GM03348 (cell line): ENCODE measurements around the gene KIF4B.
"Not testable (repeated sequence)": the region's sequence is repeated elsewhere in the genome, so short reads cannot be mapped to it uniquely, and the experiment has no call there.

ENCODE experiments used
- DNase-seq: peaks from one replicate; pipeline ENCODE4 v3.0.0; 2012; ENCODE audit warnings: low spot score

Gene KIF4B, protein sequence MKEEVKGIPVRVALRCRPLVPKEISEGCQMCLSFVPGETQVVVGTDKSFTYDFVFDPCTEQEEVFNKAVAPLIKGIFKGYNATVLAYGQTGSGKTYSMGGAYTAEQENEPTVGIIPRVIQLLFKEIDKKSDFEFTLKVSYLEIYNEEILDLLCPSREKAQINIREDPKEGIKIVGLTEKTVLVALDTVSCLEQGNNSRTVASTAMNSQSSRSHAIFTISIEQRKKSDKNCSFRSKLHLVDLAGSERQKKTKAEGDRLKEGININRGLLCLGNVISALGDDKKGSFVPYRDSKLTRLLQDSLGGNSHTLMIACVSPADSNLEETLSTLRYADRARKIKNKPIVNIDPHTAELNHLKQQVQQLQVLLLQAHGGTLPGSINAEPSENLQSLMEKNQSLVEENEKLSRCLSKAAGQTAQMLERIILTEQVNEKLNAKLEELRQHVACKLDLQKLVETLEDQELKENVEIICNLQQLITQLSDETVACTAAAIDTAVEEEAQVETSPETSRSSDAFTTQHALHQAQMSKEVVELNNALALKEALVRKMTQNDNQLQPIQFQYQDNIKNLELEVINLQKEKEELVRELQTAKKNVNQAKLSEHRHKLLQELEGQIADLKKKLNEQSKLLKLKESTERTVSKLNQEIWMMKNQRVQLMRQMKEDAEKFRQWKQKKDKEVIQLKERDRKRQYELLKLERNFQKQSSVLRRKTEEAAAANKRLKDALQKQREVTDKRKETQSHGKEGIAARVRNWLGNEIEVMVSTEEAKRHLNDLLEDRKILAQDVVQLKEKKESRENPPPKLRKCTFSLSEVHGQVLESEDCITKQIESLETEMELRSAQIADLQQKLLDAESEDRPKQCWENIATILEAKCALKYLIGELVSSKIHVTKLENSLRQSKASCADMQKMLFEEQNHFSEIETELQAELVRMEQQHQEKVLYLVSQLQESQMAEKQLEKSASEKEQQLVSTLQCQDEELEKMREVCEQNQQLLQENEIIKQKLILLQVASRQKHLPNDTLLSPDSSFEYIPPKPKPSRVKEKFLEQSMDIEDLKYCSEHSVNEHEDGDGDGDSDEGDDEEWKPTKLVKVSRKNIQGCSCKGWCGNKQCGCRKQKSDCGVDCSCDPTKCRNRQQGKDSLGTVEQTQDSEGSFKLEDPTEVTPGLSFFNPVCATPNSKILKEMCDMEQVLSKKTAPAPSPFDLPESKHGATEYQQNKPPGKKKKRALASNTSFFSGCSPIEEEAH

DNA sequence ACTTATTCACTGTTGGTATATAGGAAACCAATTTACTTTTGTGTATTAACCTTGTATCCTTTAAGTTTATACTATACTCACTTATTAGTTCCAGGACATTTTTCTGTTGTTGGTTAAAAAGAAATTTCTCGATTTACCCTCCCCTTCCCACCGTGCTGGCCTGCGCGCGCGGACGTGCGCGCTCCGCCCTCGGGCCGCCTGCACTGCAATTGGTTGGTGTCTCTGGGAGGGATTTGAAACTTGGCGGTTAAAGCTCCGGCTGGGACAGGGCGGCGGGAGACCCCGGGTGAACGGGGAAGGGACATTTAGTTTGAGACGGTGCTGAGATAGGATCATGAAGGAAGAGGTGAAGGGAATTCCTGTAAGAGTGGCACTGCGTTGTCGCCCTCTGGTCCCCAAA, at the start of gene KIF4B:
KIF4B (plus strand) TSS at position 230 of the 400 bp plus-strand sequence; CDS start at position 335, 105 bp downstream.
- no peak for DNase-seq

DNA sequence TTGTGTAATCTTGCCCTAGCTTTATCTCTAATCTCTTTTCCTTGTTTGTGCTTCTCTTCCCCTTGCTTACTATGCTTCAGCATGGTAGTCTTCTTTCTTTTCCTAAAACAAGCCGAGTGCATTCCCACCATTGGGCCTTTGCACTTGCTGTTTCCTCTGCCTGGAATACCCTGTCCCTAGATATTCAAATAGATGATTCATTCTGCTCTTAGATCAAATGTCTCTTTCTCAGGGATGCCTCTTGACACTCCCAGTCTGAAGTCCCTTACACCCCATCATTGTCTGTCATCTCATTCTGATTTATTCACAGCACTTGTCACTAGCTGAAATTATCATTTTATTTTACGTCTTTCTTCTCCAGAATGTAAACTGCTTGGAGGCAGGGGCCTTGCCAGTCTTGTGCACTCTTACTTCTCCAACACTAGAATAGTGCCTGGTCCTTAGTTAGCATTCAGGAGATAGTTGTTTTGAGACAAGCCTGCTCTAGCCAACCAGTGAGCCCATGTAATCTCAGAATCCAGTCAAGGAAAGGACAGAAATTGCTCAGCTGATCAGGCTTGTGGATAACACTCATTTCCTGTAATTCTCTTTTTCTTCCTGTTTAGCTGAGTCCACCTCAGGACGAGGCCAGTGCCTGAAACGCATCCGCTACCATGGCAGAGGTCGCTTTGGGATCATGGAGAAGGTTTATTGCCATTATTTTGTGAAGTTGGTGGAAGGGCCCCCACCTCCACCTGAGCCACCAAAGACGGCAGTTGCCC, 47.3 kb upstream of the KIF4B start:
- no peak for DNase-seq

DNA sequence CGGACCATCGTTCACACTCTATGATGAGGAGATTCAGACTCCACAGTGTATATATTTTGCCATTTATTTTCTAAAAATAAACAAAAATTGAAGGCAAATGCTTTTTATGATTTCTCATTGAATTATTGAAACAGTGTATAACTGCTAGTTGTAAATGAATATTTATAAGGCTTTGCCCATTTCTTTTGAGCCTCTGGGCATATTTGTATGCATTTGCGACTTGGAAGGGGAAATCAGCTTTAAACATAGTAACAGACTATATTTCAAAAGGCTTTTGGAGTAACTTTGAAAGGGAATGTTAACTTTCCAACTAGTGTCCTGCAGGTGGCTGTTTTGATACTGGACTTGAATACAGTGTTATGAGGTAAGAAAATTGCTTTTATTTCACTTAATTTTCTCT, 46.7 kb upstream of the KIF4B start:
- DNase-seq = no peak

DNA sequence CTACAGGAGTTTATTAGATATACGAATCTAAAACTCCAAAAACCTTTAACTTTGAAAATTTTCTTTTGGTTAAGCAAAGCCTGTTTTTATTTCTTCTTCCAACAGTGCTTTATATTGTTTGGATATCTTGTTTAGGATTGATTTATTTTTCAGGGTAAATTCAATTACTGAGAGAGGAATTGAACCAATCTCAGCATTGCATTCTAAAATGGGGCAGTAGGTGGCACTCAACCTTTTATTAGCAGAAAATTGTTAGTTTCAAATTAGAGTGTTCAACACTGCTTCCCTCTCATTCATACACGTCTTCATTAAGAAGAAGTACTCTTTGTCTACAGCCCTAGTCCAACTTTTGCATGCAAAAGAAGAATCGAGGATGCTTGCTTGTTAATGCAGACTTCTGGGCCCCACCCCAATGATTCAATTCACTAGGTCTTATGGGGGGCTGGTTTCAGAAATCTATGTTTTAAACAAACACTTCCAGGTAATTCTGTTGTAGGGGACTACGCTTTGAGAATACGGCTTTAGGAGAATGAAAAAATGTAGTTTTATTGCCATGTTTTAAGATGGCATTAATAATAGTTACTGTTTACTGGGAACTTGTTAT, 46.0 kb upstream of the KIF4B start:
- DNase-seq = peak; percentile 36

DNA sequence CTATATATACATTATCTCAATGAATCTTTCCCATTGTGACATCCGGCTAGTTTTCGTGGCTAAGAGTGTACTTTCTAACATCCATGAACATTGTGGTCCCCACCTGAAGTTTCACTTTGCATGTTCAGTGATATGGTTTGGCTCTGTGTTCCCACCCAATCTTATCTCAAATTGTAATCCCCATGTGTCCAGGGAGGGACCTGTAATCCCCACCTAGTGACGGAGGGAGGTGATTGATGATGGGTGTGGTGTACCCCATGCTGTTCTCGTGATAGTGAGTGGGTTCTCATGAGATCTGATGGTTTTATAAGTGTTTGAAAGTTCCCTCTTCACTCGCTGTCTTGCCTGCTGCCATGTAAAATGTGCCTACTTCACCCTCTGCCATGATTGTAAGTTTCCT, 44.6 kb upstream of the KIF4B start:
- DNase-seq = no peak

DNA sequence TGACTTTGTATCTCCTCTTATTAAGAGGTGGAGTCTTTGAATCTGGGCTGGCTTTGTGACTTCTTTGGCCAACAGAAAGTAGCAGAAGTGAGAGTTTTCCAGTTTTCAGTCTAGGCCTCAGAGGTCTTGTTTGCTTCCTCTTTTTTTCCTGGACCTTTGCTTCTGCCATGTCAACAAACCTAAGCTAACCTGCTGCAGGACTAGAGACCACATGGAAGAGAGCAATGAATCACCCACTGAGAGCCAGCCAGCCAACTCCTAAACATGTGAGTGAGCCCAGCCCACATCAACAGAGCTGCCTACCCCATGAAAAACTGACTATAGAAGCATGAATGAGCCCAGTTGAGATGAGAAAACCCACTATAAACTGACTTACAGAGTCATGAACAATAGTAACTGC, 42.8 kb upstream of the KIF4B start:
- DNase-seq = peak; percentile 16

DNA sequence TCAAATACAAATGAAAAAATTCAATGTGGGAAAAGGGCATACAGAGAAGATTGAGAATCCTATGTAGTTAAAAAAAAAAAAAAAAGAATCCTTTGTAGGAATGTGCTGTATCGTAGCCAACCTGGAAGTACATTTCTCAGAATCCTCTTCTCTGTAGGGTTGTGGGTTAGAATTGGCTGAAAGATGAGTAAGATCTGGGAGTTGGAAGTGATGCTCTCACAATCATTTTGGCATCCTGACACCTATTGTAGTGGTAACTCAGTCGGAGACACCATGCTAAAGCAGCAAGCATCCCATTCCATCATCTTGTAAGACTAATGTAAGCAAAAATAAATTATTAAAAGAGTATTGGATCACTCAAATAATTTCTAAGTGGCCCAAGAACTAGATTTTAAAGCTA, 42.1 kb upstream of the KIF4B start:
- peak; percentile 20 for DNase-seq

DNA sequence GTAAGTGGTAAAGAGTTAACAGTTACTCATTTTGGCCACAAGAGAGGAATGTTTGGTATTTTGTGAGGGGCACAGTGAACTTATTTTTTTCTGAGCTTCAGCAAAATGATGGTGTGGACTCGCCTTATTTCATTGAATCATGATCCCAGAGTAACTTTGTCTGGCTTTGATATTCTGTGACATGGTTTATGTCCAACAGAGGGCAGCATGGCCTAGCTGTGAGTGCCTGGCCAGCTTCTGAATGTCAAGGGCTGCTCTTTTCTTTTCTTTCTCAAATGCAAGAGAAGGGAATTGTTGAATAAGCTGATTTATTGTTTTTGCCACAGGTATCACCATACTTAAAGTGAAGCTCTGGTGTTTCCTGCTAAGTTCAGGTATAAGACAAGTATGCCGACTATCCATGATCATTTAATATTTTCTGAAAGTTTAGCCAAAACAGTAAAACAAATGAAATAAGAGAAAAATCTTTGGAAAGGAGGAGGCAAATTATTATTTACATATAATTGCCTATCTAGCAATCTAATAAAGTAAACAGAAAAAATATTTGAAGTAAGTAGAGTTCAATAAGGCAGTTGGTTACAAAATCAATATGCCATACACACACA, 41.0 kb upstream of the KIF4B start:
- peak; percentile 53 for DNase-seq

DNA sequence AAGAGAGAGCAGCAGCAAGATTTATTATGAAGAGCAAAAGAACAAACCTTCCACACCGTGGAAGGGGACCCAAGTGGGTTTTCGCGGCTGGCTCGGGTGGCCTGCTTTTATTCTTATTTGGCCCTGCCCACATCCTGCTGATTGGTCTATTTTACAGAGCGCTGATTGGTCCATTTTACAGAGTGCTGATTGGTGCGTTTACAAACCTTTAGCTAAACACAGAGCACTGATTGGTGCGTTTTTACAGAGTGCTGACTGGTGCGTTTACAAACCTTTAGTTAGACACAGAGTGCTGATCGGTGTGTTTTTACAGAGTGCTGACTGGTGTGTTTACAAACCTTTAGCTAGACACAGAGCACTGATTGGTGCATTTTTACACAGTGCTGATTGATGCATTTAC, 37.5 kb upstream of the KIF4B start:
- DNase-seq = not testable (repeated sequence)

DNA sequence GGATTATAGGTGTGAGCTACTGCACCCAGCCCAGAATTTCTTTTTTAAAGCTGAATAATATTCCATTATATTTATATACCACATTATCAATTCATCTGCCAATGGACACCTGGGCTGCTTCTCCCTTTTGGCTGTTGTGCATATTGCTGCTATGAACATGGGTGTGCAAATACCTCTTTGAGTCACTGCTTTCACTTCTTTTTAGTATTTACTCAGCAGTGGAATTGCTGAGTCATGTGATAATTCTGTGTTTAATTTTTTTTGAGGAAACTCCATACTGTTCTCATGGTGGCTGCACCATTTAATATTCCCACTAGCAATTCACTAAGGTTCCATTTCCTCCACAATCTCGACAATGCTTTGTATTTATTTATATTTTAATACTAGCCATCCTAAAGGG, 36.1 kb upstream of the KIF4B start:
- no peak for DNase-seq

DNA sequence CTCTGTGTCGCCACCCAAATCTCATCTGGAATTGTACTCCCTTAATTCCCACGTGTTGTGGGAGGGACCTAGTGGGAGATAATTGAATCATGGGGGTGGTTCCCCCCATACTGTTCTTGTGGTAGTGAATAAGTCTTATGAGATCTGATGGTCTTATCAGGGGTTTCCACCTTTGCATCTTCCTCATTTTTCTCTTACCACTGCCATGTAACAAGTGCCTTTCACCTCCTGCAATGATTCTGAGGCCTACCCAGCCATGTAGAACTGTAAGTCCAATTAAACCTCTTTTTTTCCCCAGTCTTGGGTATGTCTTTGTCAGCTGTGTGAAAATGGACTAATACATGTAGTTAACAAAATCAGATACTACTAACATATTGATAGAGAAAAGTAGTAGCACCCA, 35.3 kb upstream of the KIF4B start:
- DNase-seq = not testable (repeated sequence)

DNA sequence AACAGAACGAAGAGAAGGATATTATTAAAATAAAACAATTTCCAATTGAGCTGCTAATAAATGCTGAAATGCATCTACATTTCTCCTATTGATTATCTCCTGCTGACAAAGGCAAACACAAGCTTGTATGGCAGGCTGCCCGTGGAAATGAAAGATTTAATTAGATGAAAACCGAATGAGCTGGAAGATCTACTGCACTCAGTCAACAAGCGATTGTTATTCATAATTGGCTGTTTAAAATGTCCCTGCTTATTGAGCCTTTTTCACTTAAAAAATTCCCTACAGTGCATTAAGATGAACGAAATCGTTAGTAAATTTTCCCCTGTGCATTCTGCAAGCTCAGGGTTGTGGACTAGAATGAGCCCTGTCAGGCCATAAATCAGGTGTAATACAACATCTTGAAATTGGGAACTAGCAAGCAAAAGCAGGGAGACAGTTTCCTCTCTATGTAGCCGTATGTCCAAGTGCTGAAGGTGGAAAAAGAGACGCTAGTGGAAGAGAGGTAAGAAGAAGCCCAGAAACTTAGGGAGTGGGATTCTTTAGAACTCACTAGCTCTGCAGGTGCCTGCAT, 28.5 kb upstream of the KIF4B start:
- no peak for DNase-seq

DNA sequence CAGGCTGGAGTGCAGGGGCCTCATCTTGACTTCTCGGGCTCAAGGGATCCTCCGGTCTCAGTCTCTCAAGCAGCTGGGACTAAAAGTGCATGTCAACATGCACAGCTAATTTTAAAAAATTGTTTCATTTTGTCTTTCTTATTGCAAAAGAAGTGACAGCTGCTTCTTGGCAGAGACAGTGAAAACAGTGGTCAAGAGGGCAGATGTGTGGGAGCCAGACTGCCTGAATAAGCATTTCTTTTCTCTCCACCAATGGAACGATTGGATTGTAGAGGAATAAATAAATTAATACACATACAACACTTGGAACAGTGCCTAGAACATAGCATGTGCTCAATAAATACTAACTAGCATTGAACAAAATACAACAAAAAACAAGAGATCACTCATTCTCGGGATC, 27.4 kb upstream of the KIF4B start:
- DNase-seq = no peak

DNA sequence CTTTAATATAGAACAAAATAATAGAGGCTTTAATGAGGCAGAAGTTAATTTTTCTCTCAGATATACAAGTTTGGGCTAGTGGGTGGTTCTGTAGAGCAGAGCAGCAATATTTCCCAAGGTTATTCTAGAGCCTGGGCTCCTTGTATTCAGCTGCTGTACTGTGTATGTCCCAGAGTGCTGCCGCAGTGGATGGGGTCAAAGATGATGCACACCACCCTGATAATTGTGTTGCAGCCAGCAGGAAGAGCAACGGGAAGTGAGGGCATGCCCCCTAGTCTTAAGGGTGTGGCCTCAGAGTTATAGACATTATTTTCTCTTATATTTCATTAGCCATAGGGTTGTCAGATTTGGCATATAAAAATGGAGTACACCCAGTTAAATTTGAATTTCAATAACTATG, 23.9 kb upstream of the KIF4B start:
- no peak for DNase-seq

DNA sequence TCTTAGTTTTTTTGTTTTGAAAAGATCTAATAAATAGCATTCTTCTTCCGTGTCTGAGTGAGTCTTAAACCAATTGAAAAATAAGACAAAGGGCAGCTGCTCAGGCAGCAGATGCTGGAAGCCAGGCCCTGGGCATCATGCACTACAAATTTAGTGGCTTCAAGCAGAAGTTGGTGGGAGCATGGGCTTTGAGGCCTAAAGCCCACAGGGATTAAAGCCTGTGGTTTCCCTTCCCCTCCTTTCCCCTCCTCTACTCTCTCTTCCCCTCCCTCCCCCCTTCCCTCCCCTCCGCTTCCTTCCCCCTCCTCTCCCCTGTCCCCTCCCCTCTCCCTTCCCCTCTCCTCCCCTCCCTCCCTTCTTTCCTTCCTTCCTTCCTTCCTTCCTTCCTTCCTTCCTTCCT, 20.1 kb upstream of the KIF4B start:
- DNase-seq = no peak

DNA sequence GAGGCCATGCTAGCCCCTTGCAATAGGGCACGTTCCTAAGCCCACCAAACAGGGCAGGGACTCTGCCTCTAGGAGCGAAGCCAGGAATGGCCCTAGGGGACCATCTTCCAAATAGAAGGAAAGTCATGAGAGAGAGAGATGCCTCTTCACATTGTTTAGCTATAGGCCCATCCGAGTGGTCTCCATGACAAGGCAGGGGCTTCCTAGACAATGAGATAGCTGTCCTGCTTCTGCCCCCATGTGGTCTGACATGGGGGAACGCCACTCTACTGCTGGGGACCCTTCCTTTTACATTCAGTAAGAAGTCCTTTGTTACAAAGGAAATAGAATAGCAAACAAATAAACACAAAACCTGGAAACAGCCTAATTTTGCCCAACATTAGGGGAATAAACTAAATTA, 17.9 kb upstream of the KIF4B start:
- DNase-seq = no peak

DNA sequence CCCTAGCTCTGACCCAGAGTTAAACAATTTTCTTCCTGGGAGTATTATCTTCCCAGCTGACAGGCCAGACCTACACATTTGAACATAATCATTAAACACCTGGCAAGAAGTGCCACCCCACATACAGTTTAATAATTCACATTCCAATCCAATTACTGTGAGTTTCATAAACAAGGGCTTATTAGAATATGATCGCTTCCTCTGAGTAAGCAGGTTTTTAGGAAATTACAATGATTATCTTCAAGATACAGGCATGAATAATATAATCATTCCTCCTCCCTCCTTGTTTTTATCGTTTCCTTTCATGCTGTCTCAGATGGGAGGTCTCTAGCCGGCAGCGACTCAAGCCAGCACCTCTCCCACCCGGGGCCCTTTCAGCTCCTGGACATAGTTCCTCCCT, 15.8 kb upstream of the KIF4B start:
- no peak for DNase-seq

DNA sequence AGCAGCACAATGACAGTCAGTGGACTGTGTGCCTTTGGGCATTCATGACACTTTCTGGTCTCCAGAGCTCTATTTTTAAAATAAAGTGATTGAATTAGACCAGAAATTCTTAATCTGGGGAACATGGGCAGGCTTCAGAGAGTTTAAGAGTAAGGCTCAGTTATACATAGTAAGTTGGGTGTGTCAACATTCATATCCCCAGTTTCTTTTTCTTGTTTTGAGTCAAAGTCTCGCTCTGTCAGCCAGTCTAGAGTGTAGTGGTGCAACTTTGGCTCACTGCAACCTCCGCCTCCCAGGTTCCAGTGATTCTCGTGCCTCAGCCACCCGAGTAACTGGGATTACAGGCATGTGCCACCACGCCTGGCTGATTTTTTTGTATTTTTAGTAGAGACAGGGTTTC, 13.7 kb upstream of the KIF4B start:
- no peak for DNase-seq

DNA sequence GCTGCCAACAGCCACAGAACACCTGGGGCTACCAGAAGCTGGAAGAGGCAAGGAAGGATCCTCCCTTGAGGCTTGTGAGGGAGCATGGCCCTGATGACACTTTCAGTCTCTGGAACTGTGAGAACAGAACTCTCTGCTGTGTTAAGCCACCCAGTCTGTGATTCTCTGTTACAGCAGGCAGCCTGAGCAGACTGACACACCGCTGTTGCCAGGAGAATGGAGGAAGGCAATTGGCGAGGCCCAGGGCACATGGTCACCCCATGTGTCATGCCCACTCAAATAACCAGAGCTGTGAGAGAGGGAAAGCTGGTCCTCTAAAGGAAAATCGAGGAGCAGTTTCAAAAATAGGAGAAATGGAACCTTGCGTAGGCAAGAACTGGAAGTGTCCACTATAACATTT, 12.0 kb upstream of the KIF4B start:
- DNase-seq = no peak

DNA sequence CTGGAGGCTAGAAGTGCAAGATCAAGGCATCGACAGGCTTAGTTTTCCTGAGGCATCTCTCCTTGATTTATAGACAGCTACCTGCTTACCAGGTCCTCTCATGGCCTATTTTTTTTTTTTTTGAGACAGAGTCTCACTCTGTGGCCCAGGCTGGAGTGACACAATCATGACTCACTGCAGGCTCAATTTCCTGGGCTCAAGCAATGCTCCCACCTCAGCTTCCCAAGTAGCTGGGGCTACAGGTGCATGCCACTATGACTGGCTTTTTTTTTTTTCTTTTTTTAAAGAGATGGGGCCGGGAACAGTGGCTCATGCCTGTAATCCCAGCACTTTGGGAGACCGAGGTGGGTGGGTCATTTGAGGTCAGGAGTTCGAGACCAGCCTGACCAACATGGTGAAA, 10.8 kb upstream of the KIF4B start:
- not testable (repeated sequence) for DNase-seq
